ENCODE results near the gene EPS8L1. TPM values are rescaled to one million over a fixed set of nuclear protein-coding genes. Genes with fewer than 3 reads are reported as not detected.

EPS8L1 gene
- total RNA-seq, 1 donor from 2014 or later, result 33.8 TPM

GRCh38 chr19:55044286-55044685 is 31.4 kb upstream of the EPS8L1 start:
- DNase-seq (ENCODE audit: low read depth), result no peak
- no peak overlapping the region for H3K4me3 ChIP-seq (ENCODE audit: low read depth, low read length)
- no peak for TF ChIP-seq CTCF (conservative IDR thresholded peaks at IDR 0.05; ENCODE audit: low read depth, low read length)

GRCh38 chr19:55044771-55045716 is 30.6 kb upstream of the EPS8L1 start:
- no peak for TF ChIP-seq CTCF (conservative IDR thresholded peaks at IDR 0.05; ENCODE audit: low read depth, low read length)
- no peak for DNase-seq (ENCODE audit: low read depth)
- H3K4me3 ChIP-seq (ENCODE audit: low read depth, low read length), result no peak overlapping the region

- no peak overlapping the region for H3K4me3 ChIP-seq (ENCODE audit: low read depth, low read length)
- no peak for TF ChIP-seq CTCF (conservative IDR thresholded peaks at IDR 0.05; ENCODE audit: low read depth, low read length)
- DNase-seq (ENCODE audit: low read depth), result no peak
These were observed 28.6 kb upstream of the EPS8L1 start for GRCh38 chr19:55046975-55047622.

- no peak for TF ChIP-seq CTCF (conservative IDR thresholded peaks at IDR 0.05; ENCODE audit: low read depth, low read length)
- DNase-seq (ENCODE audit: low read depth), result no peak
- H3K4me3 ChIP-seq (ENCODE audit: low read depth, low read length), result no peak overlapping the region
These were observed 27.7 kb upstream of the EPS8L1 start for GRCh38 chr19:55047951-55048350.

GRCh38 chr19:55048446-55048845 is 27.2 kb upstream of the EPS8L1 start:
- no peak for DNase-seq (ENCODE audit: low read depth)
- no peak for TF ChIP-seq CTCF (conservative IDR thresholded peaks at IDR 0.05; ENCODE audit: low read depth, low read length)
- no peak overlapping the region for H3K4me3 ChIP-seq (ENCODE audit: low read depth, low read length)

- DNase-seq (ENCODE audit: low read depth), result no peak
- H3K4me3 ChIP-seq (ENCODE audit: low read depth, low read length), result no peak overlapping the region
- TF ChIP-seq CTCF (conservative IDR thresholded peaks at IDR 0.05; ENCODE audit: low read depth, low read length), result no peak
These were observed 24.7 kb upstream of the EPS8L1 start for GRCh38 chr19:55050749-55051532.
